Thyroid gland (tissue), 4 donors: ENCODE measurements around the gene SETD7. TPM values are rescaled to one million over a fixed set of nuclear protein-coding genes. Genes with fewer than 3 reads are reported as not detected.
A peak's percentile ranks its signal among the peaks of the same experiment; 100 is the strongest.

Experiments
- DNase-seq, 2 donors: peaks; one replicate each; pipeline ENCODE4 v3.0.0-alpha.2; 2019
- H3K27ac ChIP-seq, 3 donors: fragments of 200-600 bp; sonication (generic); 1 replicate in 2 of 3; 2 replicates in 1 of 3; pipeline ENCODE4 v1.5.1; 2016 to 2019; ENCODE audit warnings: mild to moderate bottlenecking in 1 of 3, moderate library complexity in 1 of 3
- H3K27me3 ChIP-seq: fragments of 200-600 bp; sonication (generic); one replicate; pipeline ENCODE4 v1.5.1; 2019
- H3K36me3 ChIP-seq, 2 donors: fragments of 200-600 bp; sonication (generic); one replicate each; pipeline ENCODE4 v1.5.1; 2016 to 2019
- H3K4me1 ChIP-seq, 2 donors: fragments of 200-600 bp; sonication (generic); one replicate each; pipeline ENCODE4 v1.5.1; 2017 to 2019
- H3K4me3 ChIP-seq, 3 donors: fragments of 200-600 bp; sonication (generic); replicated peaks in 1 of 3; 1 replicate in 2 of 3; 2 replicates in 1 of 3; pipeline ENCODE4 v1.5.1; 2016; ENCODE audit warnings: mild to moderate bottlenecking in 1 of 3
- H3K9me3 ChIP-seq: fragments of 200-600 bp; sonication (generic); one replicate; pipeline ENCODE4 v1.5.1; 2017
- POLR2A ChIP-seq, 2 donors: fragments of 450-650 bp; IDR thresholded peaks; one replicate each; pipeline ENCODE4 v1.6.1; 2017; ENCODE audit warnings: antibody characterized with exemption in 2 of 2, mild to moderate bottlenecking in 2 of 2, moderate library complexity in 1 of 2
- WGBS, 2 donors: methylation state at CpG; one replicate each; pipeline ENCODE4 v1.1.5; 2017; 5-methylcytosine and 5-hydroxymethylcytosine counted together
- intact Hi-C: fragments of 100-400 bp; cut with DNase I; formaldehyde crosslinking; loops from one replicate; pipeline ENCODE4 v1.15.1; 2023
- total RNA-seq, 4 donors: library from RNA; depleted of rRNA; stranded (reverse); fragments of >200 nt; gene quantifications; one replicate each; pipeline ENCODE4 v1.2.3, GENCODE V29; 2016
- TF ChIP-seq, protein P1 (sequence below), 6 experiments: fragments of 200-600 bp in 3 of 6; fragments of 450-650 bp in 3 of 6; sonication (generic) in 3 of 6; IDR thresholded peaks; one replicate each; pipeline ENCODE4 v1.5.1; 2016 to 2019; ENCODE audit warnings: antibody characterized with exemption in 6 of 6, mild to moderate bottlenecking in 2 of 6, inconsistent platforms in 1 of 6, moderate library complexity in 1 of 6

Gene SETD7
- total RNA-seq, 4 donors from 2014 or later, result 33.3 to 73.0 (median 37.1) TPM

DNA sequence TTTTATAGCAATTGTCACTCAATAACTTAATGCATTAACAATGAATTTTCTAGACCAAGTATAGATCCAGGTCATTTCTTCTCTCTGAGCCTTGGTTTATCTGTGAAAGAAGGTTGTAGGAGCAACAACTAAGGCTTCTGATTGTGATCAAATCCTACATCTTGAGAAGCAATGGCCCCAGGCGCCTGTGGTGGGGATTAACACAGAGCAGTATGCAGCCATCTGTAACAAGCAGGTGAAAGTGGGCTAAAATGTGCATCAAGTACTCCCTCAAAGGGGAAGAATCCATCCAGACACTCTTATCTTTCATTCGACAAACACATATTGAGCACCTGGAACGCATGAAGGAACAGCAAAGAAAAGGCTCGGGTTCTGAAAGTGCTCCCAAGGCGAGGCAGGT lies 19.1 kb upstream of the SETD7 start:
- Histone ChIP-seq H3K4me1 (peaks cover 0 to 5% of the 10 kb centered on the region in 2 donors), H3K4me3 (no peak overlapping the region), H3K36me3 (no peaks in the 10 kb centered on the region), H3K9me3 (no peaks in the 10 kb centered on the region), H3K27me3 (no peaks in the 10 kb centered on the region), H3K27ac (no peak overlapping the region)
- TF ChIP-seq POLR2A (IDR thresholded peaks at IDR 0.05), result no peak
- TF ChIP-seq, protein P1, sequence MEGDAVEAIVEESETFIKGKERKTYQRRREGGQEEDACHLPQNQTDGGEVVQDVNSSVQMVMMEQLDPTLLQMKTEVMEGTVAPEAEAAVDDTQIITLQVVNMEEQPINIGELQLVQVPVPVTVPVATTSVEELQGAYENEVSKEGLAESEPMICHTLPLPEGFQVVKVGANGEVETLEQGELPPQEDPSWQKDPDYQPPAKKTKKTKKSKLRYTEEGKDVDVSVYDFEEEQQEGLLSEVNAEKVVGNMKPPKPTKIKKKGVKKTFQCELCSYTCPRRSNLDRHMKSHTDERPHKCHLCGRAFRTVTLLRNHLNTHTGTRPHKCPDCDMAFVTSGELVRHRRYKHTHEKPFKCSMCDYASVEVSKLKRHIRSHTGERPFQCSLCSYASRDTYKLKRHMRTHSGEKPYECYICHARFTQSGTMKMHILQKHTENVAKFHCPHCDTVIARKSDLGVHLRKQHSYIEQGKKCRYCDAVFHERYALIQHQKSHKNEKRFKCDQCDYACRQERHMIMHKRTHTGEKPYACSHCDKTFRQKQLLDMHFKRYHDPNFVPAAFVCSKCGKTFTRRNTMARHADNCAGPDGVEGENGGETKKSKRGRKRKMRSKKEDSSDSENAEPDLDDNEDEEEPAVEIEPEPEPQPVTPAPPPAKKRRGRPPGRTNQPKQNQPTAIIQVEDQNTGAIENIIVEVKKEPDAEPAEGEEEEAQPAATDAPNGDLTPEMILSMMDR (IDR thresholded peaks at IDR 0.05), result no peak
- DNase-seq, result peak in 1 of 2 donors; percentile 17
- intact Hi-C loops, result no loop called here
- 31 to 52% methylated on average over 5 of the region's 5 CpGs for WGBS, 2 donors

DNA sequence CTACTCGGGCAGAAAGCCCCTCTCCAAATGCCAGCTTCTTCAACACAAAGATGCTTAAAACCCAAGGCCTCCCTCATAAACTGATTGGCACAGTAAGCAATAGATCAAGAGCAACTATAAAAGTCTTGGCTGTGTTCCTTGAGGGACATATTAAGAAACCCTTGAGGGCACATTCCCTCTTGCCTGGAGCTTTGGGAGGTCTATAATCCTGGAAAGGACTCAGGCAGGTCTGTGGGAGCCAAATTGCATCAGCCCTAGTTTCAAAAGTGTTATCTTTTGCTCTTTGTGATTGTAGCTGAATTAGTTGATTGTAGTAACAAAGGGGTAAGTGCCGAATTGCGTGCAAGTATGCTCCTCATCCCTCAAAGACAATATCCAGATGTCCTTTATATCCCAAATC lies 18.6 kb upstream of the SETD7 start:
- Histone ChIP-seq H3K27ac (no peak overlapping the region), H3K4me1 (peaks cover 0 to 5% of the 10 kb centered on the region in 2 donors), H3K27me3 (no peaks in the 10 kb centered on the region), H3K4me3 (no peak overlapping the region), H3K36me3 (no peaks in the 10 kb centered on the region), H3K9me3 (no peaks in the 10 kb centered on the region)
- TF ChIP-seq, protein P1 (IDR thresholded peaks at IDR 0.05), result no peak
- DNase-seq, result no peak
- WGBS, 2 donors, result 39 to 50% methylated on average over 3 of the region's 3 CpGs
- intact Hi-C loops, result no loop called here

DNA sequence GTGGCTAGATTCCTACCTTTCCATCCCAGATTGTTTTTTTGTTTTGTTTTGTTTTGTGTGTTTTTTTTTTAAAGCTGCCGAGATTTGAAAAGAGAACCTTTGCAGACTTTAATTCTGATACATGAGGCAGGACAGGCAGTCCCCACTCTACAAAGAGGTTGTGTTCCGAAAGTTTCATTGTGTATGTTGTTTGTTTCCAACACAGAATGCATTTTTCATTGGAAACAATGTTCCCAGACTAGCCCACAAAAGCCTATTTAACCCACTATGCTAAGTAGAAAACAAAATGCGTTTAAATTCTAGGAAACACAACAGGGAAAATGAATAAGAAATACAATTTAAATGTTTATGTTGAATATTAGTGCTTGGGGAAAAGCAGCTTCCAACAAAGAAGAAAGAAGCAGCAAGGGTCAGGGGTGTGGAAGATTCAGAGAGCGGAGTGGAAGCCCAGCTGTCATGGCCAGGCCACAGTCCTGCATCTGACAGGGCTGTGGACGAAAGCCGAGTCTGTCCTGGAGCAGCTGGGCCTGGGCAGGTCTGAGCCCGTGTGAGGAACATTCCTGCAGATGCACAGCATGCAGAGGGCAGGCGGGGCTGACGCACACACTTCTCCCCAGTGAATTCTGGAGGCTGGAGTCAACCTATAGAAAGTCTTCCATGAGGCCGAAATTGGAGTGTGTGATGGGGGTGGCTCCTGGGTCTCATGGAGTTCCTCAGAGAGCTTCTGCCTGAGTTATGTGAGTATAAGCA lies 12.4 kb upstream of the SETD7 start:
- TF ChIP-seq, protein P1 (IDR thresholded peaks at IDR 0.05), result no peak
- no peak for TF ChIP-seq POLR2A (IDR thresholded peaks at IDR 0.05)
- 92 to 94% methylated on average over 10 of the region's 10 CpGs for WGBS, 2 donors
- Histone ChIP-seq H3K36me3 (no peaks in the 10 kb centered on the region), H3K4me1 (no peaks in the 10 kb centered on the region), H3K27me3 (no peaks in the 10 kb centered on the region), H3K27ac (no peak overlapping the region), H3K4me3 (no peak overlapping the region), H3K9me3 (no peaks in the 10 kb centered on the region)
- DNase-seq, result no peak
- intact Hi-C loops, result no loop called here

DNA sequence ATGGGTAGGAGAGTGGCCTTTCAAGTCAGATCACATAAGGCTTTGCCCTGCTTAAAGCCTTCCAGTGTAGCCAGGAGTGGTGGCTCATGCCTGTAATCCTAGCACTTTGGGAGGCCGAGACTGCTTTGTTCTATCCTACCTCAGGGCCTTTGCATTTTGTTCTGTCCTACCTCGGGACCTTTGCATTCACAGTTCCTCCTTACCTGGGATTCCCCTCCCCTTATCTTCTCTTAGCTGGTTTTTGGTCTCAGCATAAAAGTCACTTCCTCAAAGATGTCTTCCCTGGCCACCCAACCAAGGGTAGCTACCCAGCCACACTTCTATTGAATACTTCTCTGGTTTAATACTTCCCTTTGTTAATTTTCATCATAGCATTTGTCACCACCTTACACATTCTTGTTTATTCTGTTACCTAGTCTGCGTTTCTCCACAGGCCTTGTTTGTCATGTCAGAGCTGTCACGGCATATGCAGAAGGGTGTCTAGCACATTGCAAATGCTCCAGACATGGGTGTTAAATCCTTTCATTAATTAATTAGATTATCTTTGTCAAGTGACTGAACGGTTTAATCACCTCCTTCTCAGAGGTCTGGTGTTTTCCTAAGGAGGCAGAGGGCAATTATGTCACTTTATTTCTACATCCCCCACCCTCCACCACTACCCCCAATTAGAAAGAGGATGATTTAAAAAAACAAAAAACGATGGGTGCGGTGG lies 11.3 kb upstream of the SETD7 start:
- no peak overlapping the region for H3K27ac ChIP-seq
- no peaks in the 10 kb centered on the region for H3K27me3 ChIP-seq
- WGBS, 2 donors, result 86 to 91% methylated on average over 7 of the region's 7 CpGs
- no peaks in the 10 kb centered on the region for H3K36me3 ChIP-seq
- no peak overlapping the region for H3K4me3 ChIP-seq
- H3K4me1 ChIP-seq, result no peaks in the 10 kb centered on the region
- no peak for TF ChIP-seq POLR2A (IDR thresholded peaks at IDR 0.05)
- TF ChIP-seq, protein P1 (IDR thresholded peaks at IDR 0.05), result no peak
- no peak for DNase-seq
- intact Hi-C loops, result no loop called here
- H3K9me3 ChIP-seq, result no peaks in the 10 kb centered on the region

DNA sequence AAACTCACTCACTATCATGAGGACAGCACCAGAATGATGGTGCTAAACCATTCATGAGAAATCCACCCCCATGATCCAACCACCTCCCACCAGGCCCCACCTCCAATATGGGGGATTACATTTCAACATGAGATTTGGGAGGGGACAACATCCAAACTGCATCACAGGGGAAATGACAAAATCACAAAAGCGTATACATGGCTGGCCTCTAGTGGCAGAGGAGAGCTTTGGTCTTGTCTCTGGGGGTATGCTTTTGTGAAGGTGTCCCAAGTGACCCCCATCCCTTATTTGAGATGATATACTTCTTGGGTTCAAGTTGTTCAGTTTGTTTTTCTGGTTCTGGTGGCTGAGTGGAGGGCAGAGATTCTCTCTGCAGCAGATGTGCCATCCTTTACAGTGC lies 8.5 kb upstream of the SETD7 start:
- 93 to 100% methylated on average over 1 of the region's 1 CpG for WGBS, 2 donors

More for the DNA sequence above, 8.5 kb upstream of the SETD7 start:
- TF ChIP-seq, protein P1 (IDR thresholded peaks at IDR 0.05), result no peak
- TF ChIP-seq POLR2A (IDR thresholded peaks at IDR 0.05), result no peak
- no peak for DNase-seq
- Histone ChIP-seq H3K9me3 (no peaks in the 10 kb centered on the region), H3K27me3 (no peaks in the 10 kb centered on the region), H3K27ac (no peak overlapping the region), H3K36me3 (no peaks in the 10 kb centered on the region), H3K4me3 (no peak overlapping the region), H3K4me1 (no peaks in the 10 kb centered on the region)
- intact Hi-C loops, result no loop called here
